ENCODE data around the gene PADI1.

The PADI1 gene

GRCh38 chr1:17204546-17205440 is at the start of gene PADI1:
Gene PADI1, plus strand, starts transcription at chr1:17205128. Its CDS starts 90 bp downstream, at chr1:17205218.
- DNase-seq = no peak

GRCh38 chr1:17155257-17155920 is 49.5 kb upstream of the PADI1 start:
- DNase-seq = no peak

GRCh38 chr1:17156108-17156507 is 48.8 kb upstream of the PADI1 start:
- no peak for DNase-seq

GRCh38 chr1:17158961-17159360 is 46.0 kb upstream of the PADI1 start:
- DNase-seq = no peak

- DNase-seq = no peak
These were observed 43.7 kb upstream of the PADI1 start for GRCh38 chr1:17161137-17161740.

GRCh38 chr1:17161926-17162800 is 42.8 kb upstream of the PADI1 start:
- no peak for DNase-seq

GRCh38 chr1:17162941-17163340 is 42.0 kb upstream of the PADI1 start:
- no peak for DNase-seq

- no peak for DNase-seq
These were observed 41.6 kb upstream of the PADI1 start for GRCh38 chr1:17163371-17163770.

GRCh38 chr1:17163789-17164666 is 40.9 kb upstream of the PADI1 start:
- no peak for DNase-seq

GRCh38 chr1:17165823-17166222 is 39.1 kb upstream of the PADI1 start:
- DNase-seq = no peak

- DNase-seq = no peak
These were observed 37.7 kb upstream of the PADI1 start for GRCh38 chr1:17167041-17167785.

- no peak for DNase-seq
These were observed 37.2 kb upstream of the PADI1 start for GRCh38 chr1:17167786-17168090.

- no peak for DNase-seq
These were observed 36.6 kb upstream of the PADI1 start for GRCh38 chr1:17168091-17168876.

GRCh38 chr1:17170571-17170970 is 34.4 kb upstream of the PADI1 start:
- no peak for DNase-seq

GRCh38 chr1:17173217-17173616 is 31.7 kb upstream of the PADI1 start:
- DNase-seq = no peak

- DNase-seq = no peak
These were observed 28.4 kb upstream of the PADI1 start for GRCh38 chr1:17176306-17177061.

- no peak for DNase-seq
These were observed 27.3 kb upstream of the PADI1 start for GRCh38 chr1:17177651-17178050.

- no peak for DNase-seq
These were observed 23.0 kb upstream of the PADI1 start for GRCh38 chr1:17181781-17182464.

Data from activated CD4-positive, CD25-positive, alpha-beta regulatory T cell (primary cell).